Stimulated activated CD8-positive, alpha-beta memory T cell treated with anti-CD3 and anti-CD28 coated beads, Interleukin-15, amount 100 ng/mL, for 24 hours (primary cell): ENCODE data around the gene SYNRG.

Experiments
- DNase-seq: peaks from one replicate; pipeline ENCODE4 v3.0.0-alpha.2; 2020; ENCODE audit warnings: low read depth

SYNRG gene

DNA sequence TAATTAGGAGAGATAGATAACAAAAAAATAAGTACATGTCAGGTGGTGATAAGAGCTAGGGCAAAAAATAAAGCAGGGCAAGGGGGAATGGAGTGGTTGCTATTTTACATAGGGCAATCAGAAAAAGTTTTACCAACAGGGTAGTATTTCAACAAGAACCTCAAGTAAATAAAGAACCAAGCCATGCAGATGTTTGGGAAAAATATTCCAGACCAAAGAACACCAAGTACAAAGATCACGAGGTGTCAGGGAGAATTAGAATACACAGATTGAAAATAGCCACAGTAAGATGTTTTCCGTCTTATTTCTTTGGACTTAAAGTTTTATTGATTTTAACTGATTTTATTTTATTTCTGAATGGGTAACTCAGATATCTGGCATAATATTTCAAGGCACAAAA, 11.1 kb downstream of the SYNRG start:
- no peak for DNase-seq

- no peak for DNase-seq
These were observed 16.9 kb downstream of the SYNRG start for GRCh38 chr17:37592291-37592690.

- DNase-seq, result no peak
These were observed 24.2 kb downstream of the SYNRG start for GRCh38 chr17:37585066-37585465.

- no peak for DNase-seq
These were observed 32.9 kb downstream of the SYNRG start for GRCh38 chr17:37576281-37576680.

DNA sequence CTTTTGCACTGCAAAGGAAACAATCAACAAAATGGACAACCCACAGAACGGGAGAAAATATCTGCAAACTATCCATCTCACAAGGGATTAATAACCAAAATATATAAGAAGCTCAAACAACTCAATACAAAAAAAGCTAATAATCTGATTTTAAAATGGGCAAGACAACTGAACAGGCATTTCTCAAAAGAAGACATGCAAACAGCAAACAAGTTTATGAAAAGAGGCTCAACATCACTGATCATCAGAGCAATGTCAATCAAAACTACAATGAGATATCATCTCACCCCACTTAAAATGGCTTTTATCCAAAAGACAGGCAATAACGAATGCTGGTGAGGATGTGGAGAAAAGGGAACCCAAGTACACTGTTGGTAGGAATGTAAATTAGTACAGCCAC, 34.8 kb downstream of the SYNRG start:
- DNase-seq, result no peak

- DNase-seq, result no peak
These were observed 37.5 kb downstream of the SYNRG start for GRCh38 chr17:37571674-37572073.

DNA sequence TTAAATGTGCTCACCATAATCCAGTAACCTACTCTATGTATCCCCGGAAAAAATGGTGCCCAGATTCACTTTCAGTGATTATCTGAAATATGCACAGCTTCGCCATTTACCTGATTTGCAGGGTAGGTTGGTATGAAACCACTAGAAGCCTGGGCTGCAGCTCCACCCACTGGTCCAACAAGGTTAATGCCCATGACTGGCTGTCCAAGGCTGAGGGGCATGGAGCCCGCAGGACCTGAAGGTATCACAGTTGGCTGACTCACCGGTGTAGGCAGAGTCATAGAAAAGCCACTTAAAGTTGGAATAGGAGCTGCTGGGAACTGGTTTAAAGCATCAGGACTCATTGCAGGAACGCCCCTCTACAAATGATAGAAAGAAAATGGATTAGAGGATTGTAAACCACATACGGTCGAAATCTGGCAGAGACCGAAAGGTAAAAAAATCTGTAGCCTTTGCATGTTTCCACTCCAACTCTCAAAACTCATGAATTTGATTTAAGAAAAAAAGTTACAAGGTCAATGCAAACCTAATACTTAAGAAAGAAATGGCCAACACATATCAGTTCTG, 38.6 kb downstream of the SYNRG start:
- DNase-seq, result no peak

GRCh38 chr17:37568350-37569053, 40.7 kb downstream of the SYNRG start:
- no peak for DNase-seq

DNA sequence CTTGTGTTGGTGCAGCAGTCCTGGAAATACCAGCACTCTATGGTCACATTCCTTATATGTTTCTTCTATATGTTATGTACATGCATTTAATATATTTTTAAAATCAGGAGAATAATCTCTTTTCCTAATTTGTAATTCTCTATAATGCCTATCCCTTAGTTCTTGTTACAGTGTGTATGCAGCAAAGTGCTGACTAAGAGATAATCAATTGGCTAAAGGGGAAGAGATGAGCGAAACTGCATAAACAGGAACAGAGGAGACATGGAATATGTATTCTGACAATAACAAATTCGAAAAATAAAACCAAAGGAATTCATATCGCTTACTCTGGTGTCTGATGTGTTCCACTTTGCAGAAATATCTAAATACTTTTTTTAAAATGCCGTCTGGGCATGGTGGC, 41.7 kb downstream of the SYNRG start:
- DNase-seq, result no peak

- no peak for DNase-seq
These were observed 42.1 kb downstream of the SYNRG start for GRCh38 chr17:37567137-37567536.

DNA sequence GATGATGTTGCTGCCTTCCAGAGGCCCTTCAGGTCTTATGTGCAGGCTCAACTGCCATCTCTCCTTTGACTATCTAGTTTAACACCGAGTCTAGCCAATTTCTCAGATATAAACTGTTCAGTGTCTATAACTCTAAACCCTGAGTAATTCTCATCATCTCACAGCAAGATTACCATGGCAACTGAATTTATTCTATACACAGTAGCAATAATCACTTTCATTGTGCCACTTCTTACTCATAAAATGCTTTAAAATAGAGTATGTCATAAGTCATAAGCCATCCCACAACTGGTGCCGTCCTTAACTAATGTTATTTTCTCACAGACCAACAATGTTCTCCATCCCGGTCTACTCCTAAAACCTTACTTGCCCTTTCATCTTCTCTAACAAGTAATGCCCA, 45.0 kb downstream of the SYNRG start:
- DNase-seq, result no peak

DNA sequence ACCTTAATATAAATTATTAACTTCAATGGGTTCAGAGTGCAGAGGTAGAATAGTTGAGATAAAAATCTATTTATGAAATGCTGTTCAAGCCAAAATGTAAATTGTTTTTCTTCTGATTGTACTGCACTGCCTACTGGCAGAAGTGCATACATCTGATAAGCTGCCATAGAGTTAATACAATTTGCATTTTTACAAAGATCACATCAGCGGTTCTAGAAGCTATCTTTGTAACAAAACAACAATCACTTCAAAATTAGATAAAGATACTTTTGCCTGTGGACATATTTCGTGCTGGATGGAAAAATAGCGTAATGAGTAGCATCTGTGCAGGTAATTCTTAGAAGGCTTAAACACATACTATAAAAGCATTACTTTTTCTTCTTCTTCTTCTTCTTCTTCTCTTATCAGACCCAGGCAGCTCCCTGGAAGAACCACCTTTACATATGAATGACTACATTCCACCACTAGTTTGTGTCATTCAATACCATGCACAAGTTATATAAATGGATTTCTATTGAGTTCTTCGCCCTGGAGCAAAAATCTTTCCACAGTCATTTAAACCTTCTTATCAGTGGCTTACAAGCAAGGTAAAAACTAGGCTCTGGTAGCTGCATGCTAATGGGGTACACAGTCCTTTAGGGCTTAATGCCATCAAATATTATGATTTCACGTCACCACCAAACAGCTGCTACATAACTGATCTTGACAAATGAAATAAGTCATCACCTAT, 47.0 kb downstream of the SYNRG start:
- no peak for DNase-seq

DNA sequence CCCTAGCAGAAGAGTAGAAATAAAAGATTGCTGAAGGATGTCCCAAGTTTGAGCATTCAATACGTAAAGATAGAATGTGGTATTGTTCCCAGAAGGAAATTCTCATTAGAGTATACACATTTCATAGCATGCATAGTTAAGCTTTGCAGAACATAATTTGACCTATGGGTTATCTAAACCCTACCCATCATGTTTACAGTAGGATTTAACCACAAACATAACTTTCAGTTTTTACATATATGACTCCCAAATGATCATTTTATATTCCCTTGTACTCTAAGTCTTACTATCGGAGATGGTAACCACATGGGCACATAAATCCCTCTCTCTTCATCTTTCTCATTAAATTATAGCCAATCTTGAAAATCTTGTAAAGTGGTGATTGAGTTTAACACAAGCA, 50.9 kb downstream of the SYNRG start:
- DNase-seq, result no peak

GRCh38 chr17:37557482-37557881, 51.7 kb downstream of the SYNRG start:
- DNase-seq, result no peak

- DNase-seq, result no peak
These were observed 53.8 kb downstream of the SYNRG start for GRCh38 chr17:37555386-37555785.

- DNase-seq, result no peak
These were observed 55.7 kb downstream of the SYNRG start for GRCh38 chr17:37553401-37553966.

GRCh38 chr17:37551788-37552187, 57.4 kb downstream of the SYNRG start:
- DNase-seq, result no peak

DNA sequence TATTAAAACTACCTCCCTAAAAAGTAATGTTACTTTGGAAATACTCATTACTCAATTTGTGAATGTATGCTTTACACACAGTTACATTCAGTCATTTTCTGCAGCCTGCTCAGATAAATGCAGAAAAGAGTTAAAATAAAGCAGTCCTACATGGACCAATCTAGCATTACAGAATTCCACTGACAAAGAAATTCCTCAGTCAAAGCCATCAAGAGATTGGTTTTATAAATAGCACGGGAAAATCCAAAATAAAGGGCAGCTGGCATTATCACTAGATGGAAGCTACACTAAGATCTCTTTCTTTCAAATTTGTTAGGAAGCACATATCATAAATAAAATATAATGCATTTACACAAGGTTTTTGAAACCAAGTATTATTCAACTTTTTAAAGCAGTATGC, 61.2 kb downstream of the SYNRG start:
- DNase-seq, result no peak

DNA sequence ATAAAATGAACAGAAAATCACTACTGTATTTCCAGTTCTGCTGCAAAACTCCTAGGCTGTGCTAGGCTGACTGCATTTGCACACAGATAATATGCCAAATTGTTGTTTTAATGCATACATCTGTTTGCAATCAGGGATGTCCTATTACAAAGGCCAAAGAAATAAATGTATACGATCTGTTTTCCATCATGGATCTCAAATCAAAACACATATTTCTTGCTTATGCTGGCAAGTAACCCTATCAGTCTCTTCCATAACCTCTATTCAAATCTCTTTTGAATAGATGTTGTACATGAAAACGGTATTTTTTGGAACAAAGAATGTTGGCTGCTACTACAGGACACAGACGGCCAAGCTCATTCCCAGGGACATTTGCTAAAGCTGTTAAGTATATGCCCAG, 62.9 kb downstream of the SYNRG start:
- DNase-seq, result no peak

GRCh38 chr17:37545486-37545885, 63.7 kb downstream of the SYNRG start:
- DNase-seq, result no peak

- DNase-seq, result no peak
These were observed 65.6 kb downstream of the SYNRG start for GRCh38 chr17:37543637-37544052.

DNA sequence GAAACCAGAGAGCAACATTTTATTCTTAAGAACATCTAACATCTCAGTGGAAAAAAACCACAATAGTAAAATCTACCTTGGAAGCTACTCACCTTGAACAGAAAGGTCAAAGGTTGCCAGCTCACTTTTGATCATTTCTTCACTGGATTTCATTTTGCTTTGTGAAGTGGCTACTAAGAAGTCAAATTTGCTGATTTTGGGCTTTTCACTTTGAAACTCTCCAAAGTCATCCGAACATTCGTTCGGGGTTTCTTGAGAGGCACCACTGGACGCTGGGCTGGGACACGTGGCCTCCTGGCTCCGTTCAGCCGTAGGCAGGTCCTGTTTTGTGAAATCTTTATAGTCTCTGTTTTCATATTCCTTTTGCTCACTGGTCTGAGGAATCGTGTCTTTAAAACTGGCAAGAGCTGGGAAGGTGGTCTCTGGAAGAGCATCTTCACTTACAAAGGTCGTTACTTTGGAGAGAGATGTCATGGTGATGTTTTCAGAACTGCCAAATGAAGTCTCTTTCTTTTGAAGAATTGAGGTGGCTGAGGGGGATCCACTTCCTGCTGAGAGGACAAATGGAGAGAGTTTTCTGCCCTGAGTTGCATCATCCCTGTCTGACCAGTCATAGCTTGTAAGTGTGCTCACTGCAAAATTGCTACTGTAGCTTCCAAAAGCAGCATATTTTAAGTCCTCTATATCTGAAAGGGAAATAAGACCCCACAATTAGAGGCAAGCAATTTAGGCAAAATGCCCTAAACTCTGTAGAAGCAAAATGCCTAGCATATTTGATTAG, 67.1 kb downstream of the SYNRG start:
- DNase-seq, result no peak
